Osteoblast (primary cell): Measurements from ENCODE around the gene FANCF. TPM values are rescaled to one million over a fixed set of nuclear protein-coding genes. Genes with fewer than 3 reads are reported as not detected.

Source experiments
- DNase-seq: peaks from one replicate; pipeline ENCODE4 v3.0.0; 2011; ENCODE audit warnings: low spot score, mixed read lengths; ENCODE audit not compliant: insufficient read length; ENCODE audit errors: missing footprints
- H2AFZ ChIP-seq: 2 replicates; pipeline ENCODE4 v1.6.0; 2011; ENCODE audit warnings: mild to moderate bottlenecking, low read length
- H3K27ac ChIP-seq: 2 replicates; pipeline ENCODE4 v1.5.1; 2011; ENCODE audit warnings: mild to moderate bottlenecking, low read depth, low read length, moderate library complexity
- H3K27me3 ChIP-seq: 2 replicates; pipeline ENCODE4 v1.6.0; 2012; ENCODE audit warnings: mild to moderate bottlenecking, control low read depth, inconsistent platforms, low read length, moderate library complexity; ENCODE audit not compliant: insufficient read depth
- H3K36me3 ChIP-seq: 2 replicates; pipeline ENCODE4 v1.5.1; 2011; ENCODE audit warnings: mild to moderate bottlenecking, low read length, control low read depth, moderate library complexity; ENCODE audit not compliant: insufficient read depth
- H3K4me1 ChIP-seq: 2 replicates; pipeline ENCODE4 v1.5.1; 2011; ENCODE audit warnings: mild to moderate bottlenecking, low read length, control low read depth, moderate library complexity; ENCODE audit not compliant: insufficient read depth
- H3K4me2 ChIP-seq: 2 replicates; pipeline ENCODE4 v1.6.0; 2011; ENCODE audit warnings: mild to moderate bottlenecking, low read length; ENCODE audit not compliant: insufficient read depth
- H3K4me3 ChIP-seq: fragments of 200-600 bp; sonication (generic); 3 replicates; pipeline ENCODE4 v1.5.1; 2012; ENCODE audit warnings: mild to moderate bottlenecking, low read length, inconsistent platforms; ENCODE audit not compliant: insufficient read depth
- H3K79me2 ChIP-seq: 2 replicates; pipeline ENCODE4 v1.6.0; 2012; ENCODE audit warnings: mild to moderate bottlenecking, low read length, control low read depth, inconsistent platforms; ENCODE audit not compliant: insufficient read depth
- H3K9me3 ChIP-seq: 2 replicates; pipeline ENCODE4 v1.5.1; 2011; ENCODE audit warnings: low read depth, low read length, control low read depth
- H4K20me1 ChIP-seq: 2 replicates; pipeline ENCODE4 v1.6.0; 2012; ENCODE audit warnings: mild to moderate bottlenecking, low read length, control low read depth; ENCODE audit not compliant: insufficient read depth
- total RNA-seq: library from RNA; depleted of rRNA; stranded (reverse); fragments of >200 nt; gene quantifications from 2 replicates; pipeline ENCODE4 v1.2.3, GENCODE V29; 2012
- TF ChIP-seq, protein P1 (sequence below): IDR thresholded peaks from 2 replicates; pipeline ENCODE4 v1.5.1; 2011; ENCODE audit warnings: mild to moderate bottlenecking, low read depth, low read length, moderate library complexity; ENCODE audit errors: extremely low read depth

FANCF gene
- total RNA-seq, 1 donor: 13.4 TPM

DNA sequence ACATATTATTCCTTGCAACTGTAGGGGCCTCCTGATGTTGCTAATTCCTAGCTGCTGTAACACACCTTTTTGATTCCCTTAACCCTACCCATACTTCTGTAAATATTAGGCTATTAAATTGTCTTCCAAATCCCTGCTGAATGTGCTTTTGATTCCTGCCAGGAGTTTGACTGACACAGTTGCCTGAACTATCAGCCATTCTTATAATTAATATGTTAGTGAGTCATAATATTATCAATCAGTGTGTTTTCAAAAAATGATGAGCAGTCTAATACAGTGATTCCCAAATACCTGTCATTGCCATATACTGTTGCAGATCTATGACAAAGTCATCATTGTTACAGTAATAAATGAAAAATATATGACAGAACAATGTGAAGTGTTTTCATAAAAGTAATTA is 15.9 kb upstream of the FANCF start:
- Histone ChIP-seq H3K27me3 (no peaks in the 10 kb centered on the region), H3K79me2 (no peaks in the 10 kb centered on the region), H3K36me3 (no peaks in the 10 kb centered on the region), H3K4me1 (no peaks in the 10 kb centered on the region), H4K20me1 (no peaks in the 10 kb centered on the region), H3K9me3 (no peaks in the 10 kb centered on the region), H3K27ac (no peak overlapping the region), H3K4me3 (no peak overlapping the region), H2AFZ (no peak overlapping the region), H3K4me2 (no peak overlapping the region)
- DNase-seq: no peak
- TF ChIP-seq, protein P1, sequence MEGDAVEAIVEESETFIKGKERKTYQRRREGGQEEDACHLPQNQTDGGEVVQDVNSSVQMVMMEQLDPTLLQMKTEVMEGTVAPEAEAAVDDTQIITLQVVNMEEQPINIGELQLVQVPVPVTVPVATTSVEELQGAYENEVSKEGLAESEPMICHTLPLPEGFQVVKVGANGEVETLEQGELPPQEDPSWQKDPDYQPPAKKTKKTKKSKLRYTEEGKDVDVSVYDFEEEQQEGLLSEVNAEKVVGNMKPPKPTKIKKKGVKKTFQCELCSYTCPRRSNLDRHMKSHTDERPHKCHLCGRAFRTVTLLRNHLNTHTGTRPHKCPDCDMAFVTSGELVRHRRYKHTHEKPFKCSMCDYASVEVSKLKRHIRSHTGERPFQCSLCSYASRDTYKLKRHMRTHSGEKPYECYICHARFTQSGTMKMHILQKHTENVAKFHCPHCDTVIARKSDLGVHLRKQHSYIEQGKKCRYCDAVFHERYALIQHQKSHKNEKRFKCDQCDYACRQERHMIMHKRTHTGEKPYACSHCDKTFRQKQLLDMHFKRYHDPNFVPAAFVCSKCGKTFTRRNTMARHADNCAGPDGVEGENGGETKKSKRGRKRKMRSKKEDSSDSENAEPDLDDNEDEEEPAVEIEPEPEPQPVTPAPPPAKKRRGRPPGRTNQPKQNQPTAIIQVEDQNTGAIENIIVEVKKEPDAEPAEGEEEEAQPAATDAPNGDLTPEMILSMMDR: no peak

GRCh38 chr11:22640862-22641261 is 15.2 kb upstream of the FANCF start:
- Histone ChIP-seq H3K36me3 (no peaks in the 10 kb centered on the region), H3K9me3 (no peaks in the 10 kb centered on the region), H3K79me2 (no peaks in the 10 kb centered on the region), H2AFZ (no peak overlapping the region), H3K4me1 (no peaks in the 10 kb centered on the region), H3K4me2 (no peak overlapping the region), H3K4me3 (no peak overlapping the region), H3K27me3 (no peaks in the 10 kb centered on the region), H3K27ac (no peak overlapping the region), H4K20me1 (no peaks in the 10 kb centered on the region)
- DNase-seq: no peak
- TF ChIP-seq, protein P1: no peak

- DNase-seq: no peak
- Histone ChIP-seq H3K27ac (no peak overlapping the region), H3K4me1 (no peaks in the 10 kb centered on the region), H3K27me3 (no peaks in the 10 kb centered on the region), H3K4me3 (no peak overlapping the region), H3K9me3 (no peaks in the 10 kb centered on the region), H3K79me2 (no peaks in the 10 kb centered on the region), H4K20me1 (no peaks in the 10 kb centered on the region), H2AFZ (no peak overlapping the region), H3K36me3 (no peaks in the 10 kb centered on the region), H3K4me2 (no peak overlapping the region)
- TF ChIP-seq, protein P1: no peak
These were observed 10.1 kb upstream of the FANCF start for GRCh38 chr11:22635689-22636088.

- Histone ChIP-seq H3K27me3 (no peaks in the 10 kb centered on the region), H3K9me3 (no peaks in the 10 kb centered on the region), H2AFZ (no peak overlapping the region), H3K79me2 (no peaks in the 10 kb centered on the region), H3K36me3 (no peaks in the 10 kb centered on the region), H3K27ac (no peak overlapping the region), H3K4me1 (no peaks in the 10 kb centered on the region), H3K4me2 (no peak overlapping the region), H3K4me3 (no peak overlapping the region), H4K20me1 (no peaks in the 10 kb centered on the region)
- DNase-seq: no peak
- TF ChIP-seq, protein P1: no peak
These were observed 9.4 kb upstream of the FANCF start for GRCh38 chr11:22634897-22635629.
